GM12801 (cell line): ENCODE measurements around the gene C3orf70.

Experiments
- TF ChIP-seq, protein P1 (sequence below): IDR thresholded peaks from one replicate; pipeline ENCODE4 v1.5.1; 2011; ENCODE audit warnings: control low read depth; ENCODE audit not compliant: insufficient read length; ENCODE audit errors: extremely low read depth

Gene C3orf70, protein sequence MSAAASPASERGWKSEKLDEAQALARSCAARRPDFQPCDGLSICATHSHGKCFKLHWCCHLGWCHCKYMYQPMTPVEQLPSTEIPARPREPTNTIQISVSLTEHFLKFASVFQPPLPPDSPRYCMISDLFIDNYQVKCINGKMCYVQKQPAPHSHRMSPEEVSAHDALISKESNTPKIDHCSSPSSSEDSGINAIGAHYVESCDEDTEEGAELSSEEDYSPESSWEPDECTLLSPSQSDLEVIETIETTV

DNA sequence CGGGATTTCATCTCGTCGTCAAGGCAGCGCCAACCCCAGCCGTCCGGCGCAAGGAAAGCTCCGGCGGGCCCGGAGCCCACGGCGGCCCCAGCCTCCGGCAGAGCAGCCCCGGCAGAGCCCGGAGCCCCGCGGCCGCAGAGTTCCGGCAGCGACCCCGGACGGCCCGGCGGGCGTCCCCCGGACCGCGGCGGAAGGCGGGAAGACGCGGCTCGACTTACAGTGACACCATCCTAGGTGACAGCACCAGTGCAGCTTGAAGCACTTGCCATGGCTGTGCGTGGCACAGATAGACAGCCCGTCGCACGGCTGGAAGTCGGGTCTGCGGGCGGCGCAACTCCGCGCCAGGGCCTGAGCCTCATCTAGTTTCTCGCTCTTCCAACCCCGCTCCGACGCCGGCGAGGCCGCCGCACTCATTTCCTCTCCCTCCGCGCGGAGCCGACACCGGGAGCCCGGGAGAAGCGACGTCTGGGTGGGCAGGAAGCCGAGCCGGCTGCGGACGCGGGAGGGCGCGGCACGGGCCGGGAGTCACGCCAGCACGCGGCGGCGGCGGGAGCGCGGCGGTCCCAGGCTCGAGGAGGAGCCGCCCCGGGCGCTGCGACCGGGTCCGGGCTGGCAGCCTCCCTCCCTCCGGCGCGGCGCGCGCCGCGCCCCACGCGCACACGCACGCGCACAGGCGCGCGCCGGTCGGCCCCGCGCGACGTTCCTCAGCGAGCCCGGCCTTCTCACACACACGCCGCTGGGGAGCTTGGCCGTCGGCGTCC is at the start of gene C3orf70:
Gene C3orf70 (minus strand): TSS at position 651 of the 761 bp plus-strand sequence. CDS start 237 bp downstream, at position 414.
- TF ChIP-seq, protein P1, sequence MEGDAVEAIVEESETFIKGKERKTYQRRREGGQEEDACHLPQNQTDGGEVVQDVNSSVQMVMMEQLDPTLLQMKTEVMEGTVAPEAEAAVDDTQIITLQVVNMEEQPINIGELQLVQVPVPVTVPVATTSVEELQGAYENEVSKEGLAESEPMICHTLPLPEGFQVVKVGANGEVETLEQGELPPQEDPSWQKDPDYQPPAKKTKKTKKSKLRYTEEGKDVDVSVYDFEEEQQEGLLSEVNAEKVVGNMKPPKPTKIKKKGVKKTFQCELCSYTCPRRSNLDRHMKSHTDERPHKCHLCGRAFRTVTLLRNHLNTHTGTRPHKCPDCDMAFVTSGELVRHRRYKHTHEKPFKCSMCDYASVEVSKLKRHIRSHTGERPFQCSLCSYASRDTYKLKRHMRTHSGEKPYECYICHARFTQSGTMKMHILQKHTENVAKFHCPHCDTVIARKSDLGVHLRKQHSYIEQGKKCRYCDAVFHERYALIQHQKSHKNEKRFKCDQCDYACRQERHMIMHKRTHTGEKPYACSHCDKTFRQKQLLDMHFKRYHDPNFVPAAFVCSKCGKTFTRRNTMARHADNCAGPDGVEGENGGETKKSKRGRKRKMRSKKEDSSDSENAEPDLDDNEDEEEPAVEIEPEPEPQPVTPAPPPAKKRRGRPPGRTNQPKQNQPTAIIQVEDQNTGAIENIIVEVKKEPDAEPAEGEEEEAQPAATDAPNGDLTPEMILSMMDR: no peak

DNA sequence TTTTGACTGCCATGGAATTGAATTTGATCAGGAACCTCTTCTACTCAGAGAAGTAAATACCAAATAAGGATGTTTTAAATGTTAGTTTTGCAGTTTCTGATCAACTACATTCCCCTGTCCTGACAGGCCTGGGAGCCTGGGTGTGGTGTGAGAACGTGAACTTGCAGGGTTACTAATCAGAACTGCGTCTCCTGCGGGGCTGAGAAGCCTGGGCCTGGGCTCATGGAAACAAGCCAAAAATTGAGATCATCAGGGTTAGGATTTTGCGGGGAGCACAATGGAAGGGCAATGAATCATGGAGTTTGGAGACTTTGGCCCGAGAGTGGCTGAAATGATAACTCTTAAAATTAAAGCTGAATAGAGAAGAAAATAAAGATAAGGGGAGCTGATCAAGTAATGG is 47.8 kb upstream of the C3orf70 start:
- TF ChIP-seq, protein P1: no peak

DNA sequence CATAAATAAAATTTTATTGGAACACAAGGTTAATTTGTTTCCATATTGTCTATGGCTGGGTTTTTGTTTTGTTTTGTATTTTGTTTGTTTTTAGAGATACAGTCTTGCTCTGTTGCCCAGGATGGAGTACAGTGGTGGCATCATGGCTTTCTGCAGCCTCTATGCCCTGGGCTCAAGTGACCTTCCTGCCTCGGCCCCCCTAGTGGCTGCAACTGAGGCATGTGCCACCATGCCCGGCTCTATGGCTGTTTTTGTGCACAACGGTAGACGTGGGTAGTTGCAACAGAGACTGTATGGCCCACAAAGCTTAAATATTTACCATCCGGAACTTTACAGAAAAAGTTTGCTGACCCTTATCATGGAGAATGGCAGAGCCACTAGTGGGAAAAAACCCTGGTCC is 46.8 kb upstream of the C3orf70 start:
- TF ChIP-seq, protein P1: no peak

DNA sequence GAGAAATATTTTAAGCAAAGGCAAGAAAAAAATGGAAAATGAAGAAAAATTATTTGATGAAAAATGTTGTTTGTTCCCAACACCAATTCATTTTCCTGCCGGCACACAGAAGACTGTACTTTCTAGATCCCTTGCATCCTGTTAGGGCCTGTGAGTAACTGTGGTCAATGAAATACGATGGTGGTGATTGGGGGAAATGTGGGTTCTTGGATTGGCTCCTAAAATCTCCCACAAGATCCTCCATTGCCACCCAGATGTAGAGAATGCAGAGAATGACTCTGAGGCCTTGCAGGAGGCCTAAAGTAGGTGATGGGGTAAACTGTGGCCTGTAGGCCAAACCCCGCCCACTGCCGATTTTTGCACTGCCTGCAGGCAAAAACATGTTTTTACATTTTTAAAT is 46.3 kb upstream of the C3orf70 start:
- TF ChIP-seq, protein P1: no peak

DNA sequence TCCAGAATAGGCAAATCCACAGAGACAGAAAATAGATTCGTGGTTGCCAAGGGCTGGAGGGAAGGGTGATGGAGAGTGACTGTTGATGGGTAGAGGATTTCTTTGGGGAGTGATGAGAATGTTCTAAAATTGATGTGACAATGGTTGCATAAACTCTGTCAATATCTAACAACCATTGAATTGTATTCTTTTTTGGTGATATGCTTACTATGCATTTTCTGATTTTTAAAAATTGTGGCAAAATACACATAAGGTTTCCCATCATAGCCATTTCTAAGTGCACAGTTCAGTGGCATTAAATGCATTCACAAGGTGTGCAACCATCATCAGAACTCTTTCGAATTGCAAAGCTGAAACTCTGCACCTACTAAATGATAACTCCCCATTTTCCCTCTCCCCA is 44.2 kb upstream of the C3orf70 start:
- TF ChIP-seq, protein P1: no peak

DNA sequence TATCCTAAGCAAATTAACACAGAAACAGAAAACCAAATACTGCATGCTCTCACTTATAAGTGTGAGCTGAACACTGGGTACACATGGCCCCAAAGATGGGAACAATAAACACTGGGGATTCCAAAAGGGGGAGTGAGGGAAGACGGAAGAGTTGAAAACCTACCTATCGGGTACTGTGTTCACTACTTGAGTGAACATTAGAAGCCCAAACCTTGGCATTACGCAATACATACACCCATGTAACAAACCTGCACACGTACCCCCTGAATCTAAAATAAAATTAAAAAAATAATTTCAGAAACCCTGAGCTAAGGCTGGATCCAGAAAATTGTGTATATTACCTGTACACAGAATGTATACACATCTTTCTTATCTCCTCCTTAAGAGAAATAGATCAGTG is 42.8 kb upstream of the C3orf70 start:
- TF ChIP-seq, protein P1: no peak

DNA sequence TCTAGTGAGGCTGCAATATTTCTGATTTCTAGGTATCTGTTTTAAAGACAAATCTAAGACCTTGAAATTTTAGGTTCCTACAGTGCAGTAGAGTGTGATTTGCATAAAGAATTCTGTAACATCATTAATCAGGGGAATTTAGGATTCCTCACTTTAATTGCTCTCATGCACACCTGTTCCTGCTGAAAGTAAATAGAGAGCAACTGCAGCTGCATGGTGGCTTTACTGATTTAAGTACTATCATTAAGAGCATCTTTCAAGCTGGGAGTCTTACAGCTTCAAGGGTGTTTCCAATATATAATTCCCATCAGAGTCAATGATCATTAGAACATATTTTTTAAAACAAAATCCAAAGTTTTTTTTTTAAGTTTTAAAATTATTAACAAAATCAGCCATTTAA is 36.0 kb upstream of the C3orf70 start:
- TF ChIP-seq, protein P1: no peak
